DOHH2 (cell line): Measurements from ENCODE around the gene DDX51.
"Not testable (repeated sequence)": the region's sequence is repeated elsewhere in the genome, so short reads cannot be mapped to it uniquely, and the experiment has no call there.

Experiments
- EZH2phosphoT487 ChIP-seq: fragments of 200-600 bp; sonication (generic); IDR thresholded peaks from 2 replicates; pipeline ENCODE4 v1.6.1; 2017; ENCODE audit warnings: borderline replicate concordance, mild to moderate bottlenecking, antibody characterized with exemption, low read length, moderate library complexity, mixed read lengths
- TF ChIP-seq, protein P1 (sequence below): fragments of 200-600 bp; sonication (generic); IDR thresholded peaks from one replicate; pipeline ENCODE4 v1.5.1; 2014; ENCODE audit warnings: antibody characterized with exemption, mild to moderate bottlenecking, low read depth, low read length; ENCODE audit not compliant: poor library complexity, severe bottlenecking

DNA sequence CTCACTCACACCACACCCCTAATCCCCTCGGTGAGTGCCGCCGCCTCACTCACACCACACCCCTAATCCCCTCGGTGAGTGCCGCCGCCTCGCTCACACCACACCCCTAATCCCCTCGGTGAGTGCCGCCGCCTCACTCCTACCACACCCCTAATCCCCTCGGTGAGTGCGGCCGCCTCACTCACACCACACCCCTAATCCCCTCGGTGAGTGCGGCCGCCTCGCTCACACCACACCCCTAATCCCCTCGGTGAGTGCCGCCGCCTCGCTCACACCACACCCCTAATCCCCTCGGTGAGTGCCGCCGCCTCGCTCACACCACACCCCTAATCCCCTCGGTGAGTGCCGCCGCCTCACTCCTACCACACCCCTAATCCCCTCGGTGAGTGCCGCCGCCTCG lies 5.4 kb upstream of the DDX51 start:
- TF ChIP-seq, protein P1, sequence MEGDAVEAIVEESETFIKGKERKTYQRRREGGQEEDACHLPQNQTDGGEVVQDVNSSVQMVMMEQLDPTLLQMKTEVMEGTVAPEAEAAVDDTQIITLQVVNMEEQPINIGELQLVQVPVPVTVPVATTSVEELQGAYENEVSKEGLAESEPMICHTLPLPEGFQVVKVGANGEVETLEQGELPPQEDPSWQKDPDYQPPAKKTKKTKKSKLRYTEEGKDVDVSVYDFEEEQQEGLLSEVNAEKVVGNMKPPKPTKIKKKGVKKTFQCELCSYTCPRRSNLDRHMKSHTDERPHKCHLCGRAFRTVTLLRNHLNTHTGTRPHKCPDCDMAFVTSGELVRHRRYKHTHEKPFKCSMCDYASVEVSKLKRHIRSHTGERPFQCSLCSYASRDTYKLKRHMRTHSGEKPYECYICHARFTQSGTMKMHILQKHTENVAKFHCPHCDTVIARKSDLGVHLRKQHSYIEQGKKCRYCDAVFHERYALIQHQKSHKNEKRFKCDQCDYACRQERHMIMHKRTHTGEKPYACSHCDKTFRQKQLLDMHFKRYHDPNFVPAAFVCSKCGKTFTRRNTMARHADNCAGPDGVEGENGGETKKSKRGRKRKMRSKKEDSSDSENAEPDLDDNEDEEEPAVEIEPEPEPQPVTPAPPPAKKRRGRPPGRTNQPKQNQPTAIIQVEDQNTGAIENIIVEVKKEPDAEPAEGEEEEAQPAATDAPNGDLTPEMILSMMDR, result not testable (repeated sequence)
- not testable (repeated sequence) for TF ChIP-seq EZH2phosphoT487
